HepG2 (cell line): ENCODE measurements around the gene SEMA4C. TPM values are rescaled to one million over a fixed set of nuclear protein-coding genes. Genes with fewer than 3 reads are reported as not detected.
A peak's percentile ranks its signal among the peaks of the same experiment; 100 is the strongest.

Experiments
- DNMT3B ChIP-seq: conservative IDR thresholded peaks from 2 replicates; pipeline ENCODE4 v1.6.1; 2016; ENCODE audit warnings: missing biosample characterization, control low read depth
- ISL2 ChIP-seq: sonication (generic); formaldehyde crosslinking; IDR thresholded peaks from 2 replicates; pipeline ENCODE4 v1.5.0; 2020; ENCODE audit warnings: missing genetic modification reagents
- MNT ChIP-seq: fragments of 450-650 bp; IDR thresholded peaks from 2 replicates; pipeline ENCODE4 v1.6.1; 2016
- NFATC3 ChIP-seq: sonication (generic); formaldehyde crosslinking; IDR thresholded peaks from 2 replicates; pipeline ENCODE4 v1.5.1; 2020; ENCODE audit warnings: mild to moderate bottlenecking, missing genetic modification reagents
- NR2F2 ChIP-seq: IDR thresholded peaks from 2 replicates; pipeline ENCODE4 v1.6.1; 2012; ENCODE audit warnings: low read depth, inconsistent platforms, borderline replicate concordance
- SNAPC5 ChIP-seq: sonication (generic); formaldehyde crosslinking; IDR thresholded peaks from 2 replicates; pipeline ENCODE4 v1.8.1; 2023; ENCODE audit warnings: mild to moderate bottlenecking, missing genetic modification reagents, borderline replicate concordance
- SSRP1 ChIP-seq: IDR thresholded peaks from 2 replicates; pipeline ENCODE4 v1.6.1; 2016; ENCODE audit warnings: control low read depth
- TOPORS ChIP-seq: sonication (generic); formaldehyde crosslinking; IDR thresholded peaks from 2 replicates; pipeline ENCODE4 v1.8.0; 2023; ENCODE audit warnings: mild to moderate bottlenecking, missing genetic modification reagents
- USF2 ChIP-seq, 2 experiments: sonication (generic) in 1 of 2; formaldehyde crosslinking in 1 of 2; IDR thresholded peaks; 2 replicates each; pipeline versions ENCODE4 v1.5.1 to v1.6.1; 2011 to 2020; ENCODE audit warnings: borderline replicate concordance in 1 of 2, low read depth in 1 of 2, low read length in 1 of 2, mild to moderate bottlenecking in 1 of 2, missing genetic modification reagents in 1 of 2, moderate library complexity in 1 of 2
- ZBTB25 ChIP-seq: IDR thresholded peaks from 2 replicates; pipeline ENCODE4 v1.6.1; 2018; ENCODE audit warnings: missing genetic modification reagents
- ZNF318 ChIP-seq: sonication (generic); formaldehyde crosslinking; IDR thresholded peaks from 2 replicates; pipeline ENCODE4 v1.4.0; 2020; ENCODE audit warnings: mild to moderate bottlenecking, missing genetic modification reagents
- ZNF547 ChIP-seq: sonication (generic); formaldehyde crosslinking; IDR thresholded peaks from 2 replicates; pipeline ENCODE4 v1.5.1; 2020; ENCODE audit warnings: mild to moderate bottlenecking, missing genetic modification reagents
- ZNF768 ChIP-seq: sonication (generic); formaldehyde crosslinking; IDR thresholded peaks from 2 replicates; pipeline ENCODE4 v1.4.0; 2020; ENCODE audit warnings: missing genetic modification reagents
- ZSCAN29 ChIP-seq: sonication (generic); formaldehyde crosslinking; conservative IDR thresholded peaks from 2 replicates; pipeline ENCODE4 v1.4.0; 2020; ENCODE audit warnings: mild to moderate bottlenecking, missing genetic modification reagents
- polyA plus RNA-seq, 8 experiments: library from polyadenylated mRNA; depleted of rRNA in 3 of 8; stranded (reverse) in 7 of 8; unstranded in 1 of 8; fragments of >200 nt; fragmentation: Illumina TruSeq in 4 of 8; extraction: Trizol in 4 of 8; gene quantifications; 2 replicates each; pipeline versions ENCODE4 v1.2.1 to v1.2.3, GENCODE V29; 2011 to 2016; ENCODE audit warnings: low read depth in 4 of 8, missing spikeins in 1 of 8, mixed read lengths in 1 of 8; ENCODE audit not compliant: insufficient read depth in 1 of 8
- total RNA-seq, 5 experiments: library from RNA; depleted of rRNA; stranded (reverse); fragments of >200 nt; fragmentation: Illumina TruSeq; extraction: Trizol; gene quantifications; 2 replicates each; pipeline ENCODE4 v1.2.3, GENCODE V29; 2016; ENCODE audit warnings: low read depth in 1 of 5
- TF ChIP-seq, protein P1 (sequence below): IDR thresholded peaks from 2 replicates; pipeline ENCODE4 v1.6.1; 2016; ENCODE audit warnings: low read depth

Gene SEMA4C
- total and polyA plus RNA-seq, 2 of the 13 experiments (the other 11 are each of a cell fraction or from before 2014, with no cell fraction given) = 25.9 to 46.6 TPM

GRCh38 chr2:96859099-96859649 is 10.7 kb downstream of the SEMA4C start (continued):
- TF ChIP-seq MNT (no peak), TOPORS (no peak), ZNF768 (CRISPR knock-in tag) (no peak), NR2F2 (no peak), NFATC3 (no peak), ZSCAN29 (no peak), ISL2 (CRISPR knock-in tag) (0 out of 2 replicates have a peak, but pooled peaks have one; percentile 20), SNAPC5 (CRISPR knock-in tag) (no peak), ZBTB25 (CRISPR knock-in tag) (no peak), SSRP1 (CRISPR knock-in tag) (peak; percentile 62; the same call in 1 of the 2 replicates), DNMT3B (CRISPR knock-in tag) (no peak), ZNF547 (CRISPR knock-in tag) (no peak), USF2 (IDR thresholded peaks at IDR 0.05; ENCODE audit: low read depth, low read length) (no peak), USF2 (CRISPR knock-in tag; IDR thresholded peaks at IDR 0.05; ENCODE audit: borderline replicate concordance) (no peak), ZNF318 (CRISPR knock-in tag) (no peak)
- TF ChIP-seq, protein P1, sequence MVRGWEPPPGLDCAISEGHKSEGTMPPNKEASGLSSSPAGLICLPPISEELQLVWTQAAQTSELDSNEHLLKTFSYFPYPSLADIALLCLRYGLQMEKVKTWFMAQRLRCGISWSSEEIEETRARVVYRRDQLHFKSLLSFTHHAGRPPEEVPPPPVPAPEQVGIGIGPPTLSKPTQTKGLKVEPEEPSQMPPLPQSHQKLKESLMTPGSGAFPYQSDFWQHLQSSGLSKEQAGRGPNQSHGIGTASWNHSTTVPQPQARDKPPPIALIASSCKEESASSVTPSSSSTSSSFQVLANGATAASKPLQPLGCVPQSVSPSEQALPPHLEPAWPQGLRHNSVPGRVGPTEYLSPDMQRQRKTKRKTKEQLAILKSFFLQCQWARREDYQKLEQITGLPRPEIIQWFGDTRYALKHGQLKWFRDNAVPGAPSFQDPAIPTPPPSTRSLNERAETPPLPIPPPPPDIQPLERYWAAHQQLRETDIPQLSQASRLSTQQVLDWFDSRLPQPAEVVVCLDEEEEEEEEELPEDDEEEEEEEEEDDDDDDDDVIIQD = no peak
